NCI-H2029 (cell line): ENCODE results near the gene CYB5R3.

ENCODE experiments used
- DNase-seq: peaks from one replicate; lab custom pipeline; 2025; lab: John Stamatoyannopoulos, UW

The CYB5R3 gene

DNA sequence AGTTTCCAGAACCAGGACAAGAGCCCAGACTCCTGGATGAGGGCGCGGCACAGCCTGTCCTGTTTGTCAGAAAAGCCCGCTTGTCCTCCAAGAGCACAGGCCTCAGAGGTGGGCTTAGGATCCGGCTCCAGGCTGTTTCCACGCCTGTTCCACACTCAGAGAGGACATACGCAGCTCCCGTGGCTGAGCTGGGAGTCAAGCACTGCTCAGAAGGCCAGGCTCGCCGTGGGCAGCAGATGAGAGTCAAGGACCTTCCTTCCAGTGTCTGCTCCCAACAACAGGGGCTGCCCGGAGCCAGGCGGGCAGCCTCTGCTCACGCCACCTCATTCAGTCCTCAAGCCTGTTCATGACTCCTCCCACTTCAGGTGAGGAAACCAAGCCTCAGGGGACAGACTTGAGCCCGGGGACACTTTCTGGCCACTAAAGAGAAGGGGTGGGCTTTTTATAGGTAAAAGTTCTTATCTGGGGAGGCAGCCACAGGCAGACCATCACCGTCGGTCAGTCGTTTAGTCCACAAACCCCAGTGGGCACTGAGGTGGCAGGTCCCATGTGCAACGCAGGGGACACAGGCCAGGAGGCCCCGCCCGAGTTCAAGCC, 3.8 kb downstream of the CYB5R3 start:
- no peak for DNase-seq

DNA sequence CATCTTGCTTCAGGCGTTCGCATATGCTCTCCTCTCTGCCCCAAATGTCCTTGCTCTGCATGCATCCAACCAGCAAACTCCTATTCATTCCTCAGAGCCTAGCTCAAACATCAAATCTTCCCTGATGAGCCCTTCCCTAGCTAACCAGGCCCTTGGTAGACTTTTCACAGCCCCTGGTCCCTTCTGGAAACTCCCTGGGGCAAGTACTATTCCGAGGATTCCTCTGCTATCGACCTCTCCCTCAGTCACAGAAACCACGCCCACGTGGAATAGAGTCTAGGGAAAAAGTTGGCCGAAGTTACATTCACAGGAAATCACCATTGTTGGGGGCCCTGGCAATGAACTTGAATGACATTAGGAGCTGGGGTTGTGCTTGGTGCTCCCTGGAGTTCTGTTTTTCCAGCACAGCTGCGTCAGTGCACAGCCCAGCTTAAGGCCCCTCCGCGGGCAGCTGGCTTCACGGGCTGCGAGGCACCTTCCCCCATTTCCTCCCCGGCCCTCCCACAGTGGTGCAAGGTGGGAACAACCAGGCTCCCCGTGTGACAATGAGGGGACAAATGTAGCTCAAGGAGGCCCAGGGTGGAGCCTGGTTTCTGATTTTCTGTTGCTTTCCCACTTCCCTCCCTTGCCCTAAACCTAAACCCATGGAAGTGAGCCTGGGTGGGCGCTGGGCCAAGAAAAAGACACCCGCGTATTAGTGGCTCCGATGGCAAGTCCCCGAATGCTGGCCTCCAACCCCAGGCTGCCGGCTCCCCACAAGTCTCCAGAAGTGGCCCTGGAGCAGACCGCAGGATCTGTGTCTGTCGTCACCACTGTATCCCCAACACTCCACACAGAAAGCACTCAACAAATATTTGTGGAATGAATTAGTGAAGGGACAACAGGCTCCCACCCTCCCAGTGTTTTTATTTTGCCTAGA, 4.5 kb downstream of the CYB5R3 start:
- no peak for DNase-seq

DNA sequence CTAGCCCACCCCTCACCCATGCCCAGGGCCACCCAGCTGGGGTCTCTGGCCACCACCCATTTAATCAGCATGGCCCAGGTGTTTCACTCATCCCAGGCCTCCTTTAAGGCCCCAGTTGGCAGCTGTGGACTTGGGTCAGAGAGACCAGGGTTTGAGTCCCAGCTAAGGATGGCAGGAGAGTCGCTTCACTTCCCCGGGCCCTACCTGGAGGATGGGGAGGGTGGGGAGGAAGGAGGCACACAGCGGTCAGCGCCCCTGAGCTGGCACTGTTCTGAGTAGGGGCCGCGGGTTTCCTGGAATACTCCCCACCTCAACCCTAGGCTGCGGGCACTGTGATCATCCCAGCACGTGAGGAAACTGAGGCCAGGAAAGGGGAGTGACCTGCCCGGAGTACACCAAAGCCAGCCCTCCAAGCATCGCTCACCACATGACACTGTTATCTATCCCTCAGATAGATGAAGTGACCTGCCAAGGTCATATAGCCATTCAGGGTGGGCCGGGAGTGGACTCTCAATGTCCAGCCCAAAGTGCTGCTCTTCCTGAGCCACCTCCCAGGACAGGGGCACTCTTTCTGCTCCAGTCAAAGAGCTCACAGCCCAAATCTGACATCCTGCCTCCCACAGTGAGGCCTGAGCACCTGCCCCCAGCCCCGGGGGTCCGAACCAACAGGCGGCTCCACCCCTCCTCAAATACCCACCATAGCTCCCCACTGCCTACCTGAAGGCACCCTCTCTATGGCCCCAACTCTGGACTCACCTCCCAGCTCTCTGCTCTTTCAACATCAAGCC, 5.4 kb downstream of the CYB5R3 start:
- DNase-seq = no peak

DNA sequence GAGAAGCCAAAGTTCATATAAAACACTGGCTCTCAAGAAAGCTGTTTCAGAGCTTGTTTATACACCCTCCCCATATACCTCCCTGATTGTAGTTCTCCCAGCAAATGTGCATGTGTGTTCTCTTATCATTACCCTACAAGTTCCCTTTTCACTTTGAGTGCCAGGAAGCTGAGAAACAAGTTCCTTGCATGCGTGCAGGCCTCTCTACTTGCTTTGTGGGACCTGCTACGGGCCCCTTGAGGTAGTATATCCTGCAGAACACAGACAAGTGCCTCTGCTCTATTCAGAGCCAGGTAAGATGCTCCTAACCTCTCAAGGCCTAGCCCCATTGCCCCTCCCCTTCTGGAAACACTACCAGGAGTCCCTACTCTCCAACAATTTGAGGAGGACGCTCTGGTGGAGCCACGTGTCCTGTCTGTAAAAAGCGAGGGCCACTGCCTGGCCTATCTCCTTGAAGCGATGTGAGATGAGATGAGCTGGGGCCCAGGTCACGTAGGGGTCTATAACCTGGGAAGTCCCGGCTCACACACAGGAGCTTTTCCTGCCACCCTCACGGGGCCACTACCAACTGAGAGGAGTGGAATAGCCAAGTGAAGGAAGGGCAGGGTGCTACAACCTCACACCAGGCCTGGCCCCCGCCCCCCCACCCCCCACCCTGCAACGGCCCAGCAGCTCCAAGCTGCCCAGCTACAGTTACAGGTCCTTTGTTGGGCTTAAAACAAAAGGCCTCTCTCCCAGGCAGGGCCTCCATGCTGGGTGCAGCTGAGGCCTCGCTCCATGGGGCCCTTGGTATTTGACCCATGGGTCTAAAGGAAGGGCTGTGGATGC, 6.2 kb downstream of the CYB5R3 start:
- DNase-seq = no peak

DNA sequence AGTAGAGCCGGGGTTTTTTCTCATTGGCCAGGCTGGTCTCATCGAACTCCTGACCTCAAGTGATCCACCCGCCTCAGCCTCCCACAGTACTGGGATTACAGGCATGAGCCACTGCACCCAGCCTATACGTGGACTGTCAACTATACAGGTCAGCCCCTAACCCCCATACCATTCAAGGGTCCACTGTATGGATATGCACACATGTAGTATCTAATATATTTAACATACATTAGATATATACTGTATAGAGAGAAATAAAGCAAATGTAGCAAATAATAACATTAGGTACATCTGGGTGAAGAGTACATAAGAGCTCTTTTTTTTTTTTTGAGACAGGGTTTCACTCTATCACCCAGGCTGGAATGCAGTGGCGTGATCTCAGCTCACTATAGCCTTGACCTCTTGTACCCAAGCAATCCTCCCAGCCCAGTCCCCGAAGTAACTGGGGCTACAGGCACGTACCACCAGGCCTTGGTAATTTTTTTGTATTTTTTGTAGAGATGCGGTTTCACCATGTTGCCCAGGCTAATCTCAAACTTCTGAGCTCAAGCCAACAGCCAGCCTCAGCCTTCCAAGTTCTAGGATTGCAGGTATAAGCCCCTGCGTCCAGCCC, 7.3 kb downstream of the CYB5R3 start:
- DNase-seq = no peak

DNA sequence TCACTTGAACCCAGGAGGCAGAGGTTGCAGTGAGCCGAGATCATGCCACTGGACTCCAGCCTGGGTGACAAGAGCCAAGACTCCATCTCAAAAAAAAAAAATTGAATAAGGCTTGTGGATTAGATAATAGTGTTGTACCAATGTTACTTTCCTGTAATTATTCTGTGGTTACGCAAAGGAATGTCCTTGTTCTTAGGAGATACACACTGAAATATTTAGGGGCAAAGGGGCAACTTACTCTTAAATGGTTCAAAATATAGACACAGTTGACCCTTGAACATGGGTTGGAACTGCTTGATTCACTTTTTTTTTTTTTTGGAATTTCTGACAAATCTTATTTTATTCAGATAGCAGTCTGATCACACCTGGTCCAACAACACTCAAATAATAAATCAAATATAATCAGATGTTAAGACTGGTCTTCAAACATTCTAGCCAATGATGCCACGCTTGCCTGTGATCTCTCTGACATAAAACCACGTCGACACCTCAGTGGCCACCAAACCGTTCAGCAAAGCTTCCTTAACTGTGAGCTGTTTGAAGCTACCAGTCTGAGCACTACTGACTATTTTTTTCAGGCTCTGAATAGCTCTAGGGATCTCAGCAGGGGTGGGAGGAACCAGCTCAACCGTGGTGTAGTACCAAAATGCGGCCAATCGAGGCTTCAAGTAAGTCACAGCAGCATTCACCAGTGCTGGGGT, 9.5 kb downstream of the CYB5R3 start:
- no peak for DNase-seq

DNA sequence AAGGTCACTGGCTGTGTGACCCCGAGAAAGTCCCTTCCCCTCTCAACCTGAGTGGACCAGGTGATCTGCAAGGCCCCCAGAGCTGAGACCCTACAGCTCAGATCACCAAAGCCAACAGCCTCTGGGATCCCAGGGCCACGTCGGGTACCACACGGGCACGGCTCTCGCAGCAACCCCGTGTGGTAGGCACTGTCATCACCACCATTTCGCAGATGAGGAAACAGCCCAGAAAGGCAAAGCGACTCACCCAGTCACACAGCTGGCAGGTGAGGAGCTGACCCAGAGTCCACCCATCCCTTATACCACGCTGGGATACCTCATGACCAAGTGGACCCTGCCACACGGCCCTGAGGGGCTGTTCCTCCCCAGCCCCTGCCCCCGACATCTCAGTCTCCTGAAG, 11.6 kb downstream of the CYB5R3 start:
- no peak for DNase-seq

DNA sequence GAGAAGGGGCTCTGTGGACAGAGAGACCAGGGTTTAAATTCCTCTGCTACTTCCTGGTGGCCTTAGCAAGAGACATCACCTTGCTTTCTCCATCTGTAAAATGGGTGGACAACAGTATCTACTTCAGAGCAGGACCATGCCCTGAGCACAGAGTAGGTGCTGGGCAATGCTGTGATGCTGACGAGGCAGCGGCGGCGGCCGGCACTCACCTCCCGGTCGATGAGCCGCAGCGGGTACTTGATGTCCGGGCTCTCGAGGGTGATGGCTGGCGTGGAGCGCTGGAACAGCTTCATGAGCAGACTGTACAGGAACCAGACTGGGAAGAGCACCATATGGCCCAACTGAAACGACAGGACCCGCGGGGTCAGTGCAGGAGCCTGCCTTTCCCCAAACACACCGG, 12.7 kb downstream of the CYB5R3 start:
- DNase-seq = no peak

DNA sequence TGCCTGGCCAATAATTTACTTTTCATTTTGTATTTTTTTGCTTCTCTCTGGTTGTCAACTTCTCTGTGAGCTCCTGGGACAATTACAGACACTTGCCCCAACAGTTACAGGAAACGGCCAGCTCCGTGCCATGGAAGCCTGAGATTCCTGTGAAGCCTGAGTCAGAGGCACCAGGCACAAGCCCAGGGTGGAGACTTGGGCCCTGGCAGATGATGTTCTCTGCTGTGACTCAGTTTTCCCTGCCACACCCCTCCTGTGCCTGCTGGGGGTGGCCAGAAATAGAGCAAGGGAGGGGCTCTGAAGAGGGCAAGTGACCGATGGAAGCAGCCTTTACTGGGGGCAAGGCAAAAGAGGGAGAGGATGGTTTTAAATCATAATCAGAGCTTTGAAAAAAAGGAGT, 13.7 kb downstream of the CYB5R3 start:
- no peak for DNase-seq

DNA sequence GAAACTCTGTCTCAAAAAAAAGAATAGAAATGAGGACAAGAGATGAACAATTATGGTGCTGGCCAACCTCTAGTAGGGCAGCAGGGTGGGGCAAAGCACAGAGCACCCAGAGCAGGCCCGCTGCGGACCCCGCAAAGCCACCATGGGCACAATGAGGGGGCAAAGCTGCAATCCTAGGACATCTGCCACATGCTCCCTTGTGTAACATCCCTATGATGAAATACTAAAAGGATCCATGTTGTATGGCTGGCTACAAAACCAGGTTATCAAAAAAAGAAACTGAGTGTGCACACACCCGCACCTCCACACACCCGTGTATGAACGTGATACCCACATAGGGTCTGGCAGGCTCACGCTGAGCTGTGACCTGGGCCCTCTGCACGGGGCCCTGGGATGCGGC, 16.2 kb downstream of the CYB5R3 start:
- no peak for DNase-seq

DNA sequence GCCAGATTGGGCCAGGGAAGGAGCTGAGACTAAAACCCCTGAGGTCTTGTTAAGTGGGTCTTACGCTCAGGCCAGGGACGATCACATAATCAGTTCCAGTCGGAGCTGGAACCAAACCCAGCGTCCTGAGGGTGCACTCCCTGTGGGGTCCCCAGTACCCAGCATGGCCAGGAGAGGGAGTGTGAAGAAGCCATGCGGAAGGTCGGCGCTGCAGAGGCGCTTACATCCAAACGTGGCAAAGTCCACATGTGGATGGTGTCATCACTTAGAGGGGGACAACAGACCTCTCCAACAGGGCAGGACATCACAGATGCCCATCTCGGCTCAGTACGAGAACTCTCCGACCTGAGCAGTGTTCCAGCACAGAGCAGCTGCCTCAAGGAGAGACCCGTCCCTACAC, 17.1 kb downstream of the CYB5R3 start:
- DNase-seq = no peak

DNA sequence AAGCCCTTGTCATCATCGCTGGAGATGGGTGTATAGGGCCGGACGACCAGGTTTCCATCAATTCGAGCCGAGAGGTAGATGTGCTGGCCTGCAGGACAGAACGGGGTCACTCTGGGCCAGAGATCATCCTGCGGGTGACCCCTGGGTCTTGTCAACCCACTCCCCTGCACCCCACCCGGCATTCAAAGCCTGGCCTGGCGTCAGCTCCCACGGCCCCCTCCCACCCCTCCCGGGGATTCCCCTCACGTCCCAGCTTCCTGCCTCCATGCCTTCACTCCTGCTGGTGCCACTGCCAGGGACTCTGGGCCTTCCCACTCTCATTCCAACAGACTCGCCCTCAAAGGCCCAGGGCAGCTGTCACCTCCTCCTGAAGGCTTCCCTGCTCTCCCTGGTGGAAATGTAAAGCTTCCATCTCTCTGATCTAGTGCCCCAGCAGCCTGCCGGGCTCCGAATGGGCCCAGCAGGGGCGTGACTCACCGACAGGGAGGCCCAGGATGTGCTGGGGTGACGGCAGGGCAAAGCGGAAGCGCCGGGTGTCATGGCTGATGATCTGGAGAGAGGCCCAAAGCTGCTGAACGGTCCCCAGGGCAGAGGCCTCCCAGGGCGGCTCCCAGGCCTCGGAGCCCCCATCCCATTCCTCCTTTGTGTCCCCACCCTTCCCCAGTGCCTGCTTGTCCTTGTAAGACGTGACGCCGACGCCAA, 18.1 kb downstream of the CYB5R3 start:
- no peak for DNase-seq

DNA sequence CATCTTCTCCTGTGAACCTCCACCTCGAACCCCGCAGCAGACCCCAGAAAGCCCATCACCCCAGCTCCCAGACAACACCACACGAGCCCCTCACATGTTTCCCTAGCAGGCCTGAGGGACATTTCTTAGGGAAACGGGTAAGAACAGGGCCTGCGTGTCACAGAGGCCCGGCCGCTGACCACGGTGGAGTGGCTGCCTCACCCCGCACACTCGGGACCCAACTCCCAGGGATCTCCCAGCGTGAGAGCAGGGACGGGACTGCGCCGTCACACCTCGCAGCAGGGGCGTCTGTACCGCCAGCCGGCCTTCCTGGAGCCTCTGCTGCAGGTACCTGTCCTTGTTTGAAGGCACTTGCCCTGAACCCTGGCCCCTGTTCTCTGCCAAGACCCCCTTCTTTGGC, 19.0 kb downstream of the CYB5R3 start:
- DNase-seq = no peak

DNA sequence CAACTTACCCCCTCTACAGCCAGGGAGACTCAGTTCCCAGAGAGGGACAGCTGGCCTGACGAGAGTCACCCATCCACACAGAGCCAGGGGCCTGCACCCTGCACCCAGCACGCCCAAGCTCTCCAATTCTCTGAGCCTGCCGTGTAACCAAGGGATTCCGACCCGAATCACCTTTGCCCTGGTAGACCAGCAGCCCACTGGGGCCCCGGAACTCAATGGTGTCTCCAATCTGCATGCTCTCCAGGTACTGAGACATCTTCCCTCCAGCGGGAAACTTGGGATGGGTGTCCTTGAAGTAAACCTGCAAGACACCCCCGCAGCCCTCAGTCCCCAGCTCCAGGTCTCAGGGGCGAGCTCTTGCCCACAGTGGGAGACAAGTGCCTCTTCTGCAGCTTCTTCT, 21.2 kb downstream of the CYB5R3 start:
- no peak for DNase-seq

DNA sequence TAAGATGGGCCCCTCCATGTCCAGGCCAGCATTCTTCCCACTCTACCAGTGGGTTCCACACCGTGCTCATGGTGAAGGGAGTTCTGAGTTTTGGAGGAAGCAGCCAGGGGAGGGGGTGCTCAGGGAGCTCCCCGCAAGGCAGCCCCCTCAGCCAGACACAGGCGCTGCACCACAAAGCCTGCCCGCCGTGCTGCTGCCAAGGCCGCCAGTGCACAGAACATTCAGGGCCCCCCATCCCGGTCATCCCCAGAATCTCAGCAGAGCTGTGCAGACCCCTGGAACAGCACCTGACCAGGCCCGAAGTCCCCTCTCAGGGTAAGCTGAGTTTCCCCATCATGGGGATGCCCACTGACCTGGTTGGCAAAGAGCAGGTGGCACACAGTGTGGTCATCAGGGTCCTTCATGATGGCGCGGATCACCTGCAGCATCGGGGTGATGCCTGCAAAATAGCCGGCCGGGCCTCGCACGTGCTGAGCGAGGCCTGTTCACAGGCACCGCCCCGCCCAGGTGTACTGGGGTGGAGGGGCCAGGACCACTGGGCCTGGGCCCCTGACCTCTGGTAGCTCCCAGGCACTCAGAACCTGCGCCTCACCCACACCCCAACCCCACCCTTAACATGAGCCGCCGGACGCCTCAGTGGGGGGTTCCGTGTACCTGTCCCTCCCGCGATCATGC, 22.1 kb downstream of the CYB5R3 start:
- no peak for DNase-seq

DNA sequence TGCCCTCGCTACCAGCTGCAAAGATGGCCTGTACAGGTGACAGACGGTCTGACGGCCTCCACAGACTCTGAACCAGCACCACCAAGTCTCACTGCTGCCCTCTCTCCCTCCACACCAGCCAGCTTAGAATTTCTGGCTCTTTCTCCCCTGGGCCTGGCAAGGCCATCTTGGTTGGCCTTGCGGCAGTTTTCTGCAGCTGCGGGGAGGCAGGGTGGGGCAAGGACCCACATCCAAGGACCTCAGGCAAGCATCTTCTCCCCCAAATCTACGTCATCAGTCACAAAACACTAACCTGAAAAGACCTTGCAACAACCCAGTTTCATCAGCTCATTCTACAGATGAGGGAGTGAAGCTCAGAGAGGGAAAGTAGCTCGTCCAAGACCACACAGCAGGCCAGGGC, 22.8 kb downstream of the CYB5R3 start:
- no peak for DNase-seq

DNA sequence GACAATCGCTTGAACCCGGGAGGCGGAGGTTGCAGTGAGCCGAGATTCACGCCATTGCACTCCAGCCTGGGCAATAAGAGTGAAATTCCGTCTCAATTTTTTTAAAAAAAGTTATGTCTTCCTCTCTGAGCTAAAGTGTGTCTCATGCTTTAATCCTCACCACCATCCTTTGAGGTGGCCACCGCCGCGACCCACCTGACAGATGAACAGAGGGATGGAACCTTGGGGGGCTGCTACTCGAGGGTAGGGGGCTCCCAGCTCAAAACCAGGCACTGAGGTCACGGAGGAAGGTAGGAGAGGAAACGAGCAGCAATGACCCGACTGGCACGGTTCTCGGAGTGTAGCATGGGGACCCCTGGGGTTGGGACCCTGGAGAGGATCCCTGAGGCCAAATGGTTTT, 23.8 kb downstream of the CYB5R3 start:
- no peak for DNase-seq

DNA sequence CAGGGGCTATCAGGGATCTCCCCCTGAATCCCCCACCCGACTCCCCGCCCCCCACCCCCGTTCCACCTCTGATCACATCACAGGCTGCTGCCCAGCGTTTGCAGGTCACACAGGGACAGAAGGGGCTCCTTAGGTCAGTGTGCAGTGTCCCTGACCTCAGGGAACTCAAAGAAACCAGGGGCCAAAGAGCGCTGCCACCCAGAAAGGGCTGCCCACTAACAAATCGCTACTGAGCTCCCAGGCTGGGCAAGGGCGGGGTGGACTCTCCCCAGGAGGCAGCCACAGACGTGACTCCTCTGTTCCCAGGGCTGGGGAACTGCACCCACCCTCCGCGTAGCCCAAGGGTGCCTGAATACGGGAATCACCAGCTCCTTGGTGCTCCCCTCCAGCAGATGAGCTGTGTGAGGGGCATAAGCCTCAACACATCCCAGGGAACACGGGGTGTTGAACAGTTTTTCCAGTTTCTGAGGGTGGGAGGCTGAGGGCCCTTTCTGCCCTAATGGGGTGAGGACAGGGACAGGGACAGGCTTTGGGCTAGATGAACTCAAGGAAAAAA, 24.6 kb downstream of the CYB5R3 start:
- no peak for DNase-seq

DNA sequence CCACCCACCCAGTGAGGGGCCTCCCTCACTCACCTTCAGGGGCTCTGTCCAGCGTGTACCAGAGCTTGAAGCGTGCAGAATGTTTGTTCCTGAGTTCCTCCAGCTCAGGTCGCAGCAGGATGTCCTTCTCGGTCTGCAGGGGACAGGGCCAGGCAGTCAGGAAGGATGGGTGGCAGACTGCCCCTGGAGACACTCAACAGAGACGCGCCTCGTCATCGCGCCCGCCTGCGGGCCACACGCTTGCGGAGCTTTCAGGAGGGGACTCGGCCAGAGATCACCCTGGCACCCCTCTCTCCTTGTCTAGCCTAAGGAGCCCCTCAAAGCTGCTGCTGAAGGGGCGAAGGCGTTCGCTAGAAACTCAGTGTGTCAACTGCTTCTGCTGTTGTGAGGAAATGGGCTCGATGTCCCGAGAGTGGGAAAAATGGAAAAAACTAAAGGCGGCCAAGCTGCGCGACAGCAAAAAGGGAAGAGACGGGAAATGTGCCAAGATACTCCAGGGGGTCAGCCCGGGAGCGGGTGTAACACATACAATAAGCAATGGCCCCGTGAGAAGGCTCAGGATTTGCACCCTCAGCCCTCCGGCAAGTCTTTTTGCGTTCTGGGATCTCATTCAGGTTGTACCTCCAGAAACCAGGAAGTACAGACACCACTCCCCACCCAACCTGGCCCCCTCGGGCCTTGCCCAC, 25.3 kb downstream of the CYB5R3 start:
- no peak for DNase-seq
